ENCODE results near the gene NOL8. TPM values are rescaled to one million over a fixed set of nuclear protein-coding genes. Genes with fewer than 3 reads are reported as not detected.

The NOL8 gene
- total RNA-seq, 1 experiment from 2014 or later: 46.9 TPM

- Histone ChIP-seq H3K27ac (no peak overlapping the region), H2AFZ (no peak overlapping the region), H3K4me3 (no peak overlapping the region), H3K4me2 (no peak overlapping the region), H3K9me2 (ENCODE audit: insufficient read depth) (no peaks in the 10 kb centered on the region), H3K27me3 (ENCODE audit: insufficient read depth, low read depth) (no peaks in the 10 kb centered on the region), H3K36me3 (ENCODE audit: low read depth) (peaks cover 88% of the 10 kb centered on the region), H3F3A (ENCODE audit: insufficient read depth, low read depth) (peaks cover 20% of the 10 kb centered on the region; the same call in 1 of the 2 replicates), H4K20me1 (ENCODE audit: insufficient read depth) (peaks cover 92% of the 10 kb centered on the region), H3K79me2 (ENCODE audit: low read depth) (0 out of 2 replicates have a peak, but pooled peaks cover 6% of the 10 kb centered on the region), H3K4me1 (replicated peaks; ENCODE audit: insufficient read depth) (no peaks in the 10 kb centered on the region), H3K9me3 (ENCODE audit: insufficient read depth, low read depth) (no peaks in the 10 kb centered on the region)
- ChIA-PET POLR2A (ENCODE audit: unreplicated experiment) (interaction anchor here (0.6 to 0.7 kb wide), 2 partner anchors 9 to 757 kb away, joined by 3 read pairs; no protein-coding TSS in a partner anchor), CTCF (no interaction called here)
- intact Hi-C loops (cut with micrococcal nuclease; ENCODE audit: unreplicated experiment): loop anchor here (5.0 to 10.0 kb wide), 2 partner anchors 33 to 359 kb away; no protein-coding TSS in a partner anchor
- no peak for DNase-seq
- no TSS peak for BruUV-seq (replicated peaks)
- TF ChIP-seq CTCF (conservative IDR thresholded peaks at IDR 0.05) (no peak), EZH2 (IDR thresholded peaks at IDR 0.05; ENCODE audit: low read depth) (no peak)
Measured at GRCh38 chr9:92275541-92275940, 49.6 kb downstream of the NOL8 start.

DNA sequence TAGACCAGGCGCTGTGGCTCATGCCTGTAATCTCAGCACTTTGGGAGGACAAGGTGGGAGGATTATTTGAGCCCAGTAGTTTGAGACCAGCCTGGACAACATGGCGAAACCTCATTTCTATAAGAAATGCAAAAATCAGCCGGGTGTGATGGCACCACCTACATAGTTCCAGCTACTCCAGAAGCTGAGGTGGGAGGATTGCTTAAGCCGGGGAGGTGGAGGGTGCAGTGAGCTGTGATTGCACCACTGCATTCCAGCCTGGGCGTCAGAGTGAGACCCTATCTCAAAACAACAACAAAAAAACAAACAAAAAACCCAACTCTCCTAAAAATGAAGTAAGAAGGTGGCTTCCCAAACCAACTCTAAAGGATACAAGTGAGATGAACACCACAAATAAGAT is 54.6 kb downstream of the NOL8 start:
- no peaks in the 10 kb centered on the region for H3K79me2 ChIP-seq (ENCODE audit: low read depth)
- intact Hi-C loops (cut with micrococcal nuclease; ENCODE audit: unreplicated experiment): loop anchor here (10.0 kb wide), 1 partner anchor 364 kb away; no protein-coding TSS in a partner anchor
- H4K20me1 ChIP-seq (ENCODE audit: insufficient read depth): peaks cover 87% of the 10 kb centered on the region
- TF ChIP-seq CTCF (conservative IDR thresholded peaks at IDR 0.05) (no peak), EZH2 (IDR thresholded peaks at IDR 0.05; ENCODE audit: low read depth) (no peak)
- no peaks in the 10 kb centered on the region for H3K9me3 ChIP-seq (ENCODE audit: insufficient read depth, low read depth)
- H3K9me2 ChIP-seq (ENCODE audit: insufficient read depth): no peaks in the 10 kb centered on the region
- no peaks in the 10 kb centered on the region for H3K4me1 ChIP-seq (replicated peaks; ENCODE audit: insufficient read depth)
- no peak overlapping the region for H2AFZ ChIP-seq
- ChIA-PET CTCF (no interaction called here), POLR2A (ENCODE audit: unreplicated experiment) (no interaction called here)
- peaks cover 31% of the 10 kb centered on the region for H3F3A ChIP-seq (ENCODE audit: insufficient read depth, low read depth)
- H3K36me3 ChIP-seq (ENCODE audit: low read depth): peaks cover 89% of the 10 kb centered on the region
- H3K27ac ChIP-seq: no peak overlapping the region
- no TSS peak for BruUV-seq (replicated peaks)
- DNase-seq: no peak
- H3K27me3 ChIP-seq (ENCODE audit: insufficient read depth, low read depth): no peaks in the 10 kb centered on the region
- no peak overlapping the region for H3K4me2 ChIP-seq
- no peak overlapping the region for H3K4me3 ChIP-seq

DNA sequence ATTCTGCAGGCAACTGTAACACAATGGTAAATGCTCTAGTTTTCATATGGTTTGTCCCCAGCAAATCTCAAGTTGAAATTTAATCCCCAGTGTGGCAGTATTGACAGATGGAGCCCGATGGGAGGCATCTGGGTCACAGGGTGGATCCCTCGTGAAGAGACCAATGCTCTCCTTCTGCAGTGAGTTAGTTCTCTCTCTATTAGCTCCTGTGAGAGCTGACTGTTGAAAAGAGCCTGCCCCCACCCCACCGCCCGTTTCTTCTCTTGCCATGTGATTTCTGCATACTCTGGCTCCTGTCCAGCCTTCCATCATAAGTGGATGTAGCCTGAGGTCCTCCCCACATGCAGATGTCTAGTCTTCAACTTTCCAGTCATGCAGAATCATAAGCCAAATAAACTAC is 58.7 kb downstream of the NOL8 start:
- POLR2A ChIA-PET (ENCODE audit: unreplicated experiment): interaction anchor here (0.5 kb wide), 1 partner anchor 9 kb away, joined by 3 read pairs; no protein-coding TSS in a partner anchor

More for the DNA sequence above, 58.7 kb downstream of the NOL8 start:
- no peaks in the 10 kb centered on the region for H3K27me3 ChIP-seq (ENCODE audit: insufficient read depth, low read depth)
- H3K4me2 ChIP-seq: no peak overlapping the region
- no peak for DNase-seq
- H2AFZ ChIP-seq: no peak overlapping the region
- no peak overlapping the region for H3K27ac ChIP-seq
- H3K9me2 ChIP-seq (ENCODE audit: insufficient read depth): no peaks in the 10 kb centered on the region
- H3K36me3 ChIP-seq (ENCODE audit: low read depth): peaks cover 87% of the 10 kb centered on the region
- H3K4me3 ChIP-seq: no peak overlapping the region
- no peaks in the 10 kb centered on the region for H3K4me1 ChIP-seq (replicated peaks; ENCODE audit: insufficient read depth)
- CTCF ChIA-PET: no interaction called here
- H3K79me2 ChIP-seq (ENCODE audit: low read depth): peaks cover 3% of the 10 kb centered on the region; the same call in 1 of the 2 replicates
- peaks cover 79% of the 10 kb centered on the region for H4K20me1 ChIP-seq (ENCODE audit: insufficient read depth)
- H3K9me3 ChIP-seq (ENCODE audit: insufficient read depth, low read depth): no peaks in the 10 kb centered on the region
- intact Hi-C loops (cut with micrococcal nuclease; ENCODE audit: unreplicated experiment): no loop called here
- H3F3A ChIP-seq (ENCODE audit: insufficient read depth, low read depth): peaks cover 26% of the 10 kb centered on the region
- no TSS peak for BruUV-seq (replicated peaks)
- TF ChIP-seq CTCF (conservative IDR thresholded peaks at IDR 0.05) (no peak), EZH2 (IDR thresholded peaks at IDR 0.05; ENCODE audit: low read depth) (no peak)

All from PC-9 (cell line).